HG03025 (cell line): ENCODE measurements around the gene ABHD12.
"Not testable (repeated sequence)": the region's sequence is repeated elsewhere in the genome, so short reads cannot be mapped to it uniquely, and the experiment has no call there.

ENCODE experiments used
- ATAC-seq: cut with Tn5 transposase; IDR thresholded peaks from one replicate; pipeline ENCODE4 v1.9.1; 2021; ENCODE audit warnings: mild to moderate bottlenecking, moderate library complexity; ENCODE audit not compliant: unreplicated experiment, low FRiP score

Gene ABHD12

DNA sequence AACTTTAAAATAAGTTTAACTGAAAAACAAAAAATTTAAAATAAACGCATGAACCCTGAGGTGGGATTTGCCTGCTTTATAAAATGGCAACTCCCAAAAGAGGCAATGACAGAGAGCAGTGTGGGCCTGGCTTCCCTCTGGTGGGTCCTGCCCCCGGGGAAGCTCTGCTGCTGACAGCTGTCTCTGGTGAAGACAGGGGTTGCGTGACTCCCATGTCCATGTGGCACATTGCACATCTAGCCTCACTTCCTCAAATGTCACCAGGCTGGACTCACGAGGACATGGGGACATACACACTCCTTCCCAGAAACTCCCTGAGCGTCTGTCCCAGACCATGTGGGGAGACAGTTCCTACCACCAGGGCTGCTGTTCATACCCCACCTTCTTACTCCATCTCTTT is 66.2 kb downstream of the ABHD12 start:
- ATAC-seq: no peak

DNA sequence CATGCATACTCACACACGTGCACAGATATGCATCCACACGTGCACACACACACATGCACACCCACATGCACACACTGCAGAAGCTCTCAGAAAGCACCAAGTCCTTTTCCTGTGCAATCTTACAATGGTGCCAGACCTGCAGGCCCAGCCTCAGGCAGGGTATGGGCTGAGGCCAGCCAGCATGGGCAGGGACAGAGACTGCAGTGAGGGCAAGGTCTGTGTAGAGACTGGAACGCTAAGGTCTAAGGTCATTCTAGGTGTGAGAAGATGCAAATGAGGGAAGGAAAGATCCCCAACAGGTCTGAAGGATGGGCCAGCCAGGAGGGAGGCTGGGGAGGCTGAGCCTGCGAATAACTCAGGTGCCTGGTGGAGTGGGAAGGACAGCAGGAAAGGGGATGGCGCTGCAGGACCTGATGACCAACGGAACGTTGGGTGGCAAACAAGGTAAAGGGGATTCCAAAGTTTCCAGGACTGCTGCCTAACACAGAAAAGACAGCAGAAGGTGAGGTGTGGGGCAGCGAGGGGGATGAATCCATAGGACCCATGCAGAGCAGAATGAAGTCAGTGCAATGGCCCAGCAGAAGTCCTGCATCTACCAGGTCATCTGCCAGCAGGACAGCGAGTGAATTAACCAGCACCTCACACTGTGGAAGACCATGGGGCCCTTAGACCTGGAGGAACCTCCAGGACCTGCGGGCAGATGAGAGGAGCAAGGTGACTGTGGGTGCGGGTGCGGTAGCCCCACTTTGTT is 67.0 kb downstream of the ABHD12 start:
- ATAC-seq: no peak

DNA sequence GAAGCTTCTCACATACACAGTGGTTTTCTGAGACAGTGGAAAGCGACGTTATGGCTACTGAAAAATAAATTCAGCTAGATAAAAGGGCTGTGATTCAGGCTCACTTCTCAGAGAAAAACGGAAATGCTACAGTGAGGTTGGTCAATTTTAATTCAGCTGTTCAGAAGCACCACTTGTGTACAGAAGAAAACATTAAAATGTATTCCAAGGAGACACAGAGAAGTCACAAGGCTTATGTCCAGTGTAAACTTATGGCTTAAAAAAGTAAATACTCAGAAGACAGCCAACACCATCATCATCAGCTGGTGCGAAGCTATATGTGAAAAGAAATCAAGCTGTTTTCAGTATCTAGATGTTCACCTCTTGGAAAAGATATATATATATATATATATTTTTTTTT is 68.6 kb downstream of the ABHD12 start:
- ATAC-seq: no peak

DNA sequence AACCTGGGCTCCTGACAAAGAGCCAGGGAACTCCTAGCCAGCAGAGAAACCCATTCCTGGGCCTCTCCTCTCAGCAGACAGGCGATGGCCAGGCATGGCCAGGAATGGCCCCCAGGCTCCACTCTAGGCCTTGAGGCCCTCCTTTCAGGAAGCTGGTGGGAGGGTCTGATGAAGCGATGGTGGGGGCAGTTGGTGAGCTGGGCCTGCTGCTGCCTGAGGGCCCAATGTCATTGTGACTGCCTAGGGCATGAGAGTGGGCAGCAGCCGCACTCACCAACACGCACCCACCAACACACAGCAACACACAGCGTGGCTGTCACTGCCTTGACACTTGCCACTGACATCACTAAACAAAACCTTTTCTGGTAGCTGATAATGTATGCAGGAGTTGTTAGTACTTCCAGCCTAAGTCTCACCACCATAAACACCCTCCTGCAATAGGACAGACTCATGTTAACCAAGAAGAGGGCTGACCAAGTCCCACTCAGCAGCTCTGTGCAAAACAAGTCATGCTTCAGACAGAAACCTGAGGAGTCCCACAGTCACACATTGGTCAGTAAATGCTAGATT is 69.3 kb downstream of the ABHD12 start:
- ATAC-seq: no peak

DNA sequence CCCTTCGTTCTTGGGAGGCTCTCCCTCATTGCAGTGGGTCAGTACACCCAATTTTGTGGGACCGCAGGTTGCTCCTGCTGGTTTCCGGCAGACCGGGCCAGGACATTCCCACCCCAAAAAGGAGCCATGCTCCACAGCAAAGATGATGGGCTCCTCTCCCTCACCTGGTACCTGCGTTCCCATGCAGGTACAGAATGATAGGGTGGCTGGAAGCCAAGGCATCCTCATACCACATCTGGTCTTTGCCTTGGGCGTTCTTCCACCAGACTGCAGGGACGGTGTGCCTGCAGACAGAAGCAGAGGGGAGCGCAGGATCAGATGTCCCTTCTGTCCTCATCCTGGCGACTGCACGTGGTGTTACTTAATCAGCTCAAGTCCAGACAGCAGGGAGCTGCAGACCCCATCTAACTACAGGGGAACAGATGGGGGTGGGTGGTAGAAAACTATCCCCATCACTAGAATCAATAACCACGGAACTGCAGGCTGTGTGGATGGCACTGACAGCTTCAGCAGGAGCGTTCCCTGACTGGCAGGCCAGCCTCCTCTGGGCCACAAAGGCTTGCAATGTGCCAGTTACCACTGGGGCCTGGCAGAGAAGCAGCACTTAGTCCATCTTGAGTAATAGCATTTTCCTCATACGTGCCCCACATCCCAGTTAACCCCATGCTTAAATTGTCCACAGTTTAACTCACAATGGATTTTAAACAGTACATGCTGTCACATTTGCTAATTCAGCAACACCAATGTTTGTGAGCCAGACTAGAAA is 70.4 kb downstream of the ABHD12 start:
- ATAC-seq: no peak

DNA sequence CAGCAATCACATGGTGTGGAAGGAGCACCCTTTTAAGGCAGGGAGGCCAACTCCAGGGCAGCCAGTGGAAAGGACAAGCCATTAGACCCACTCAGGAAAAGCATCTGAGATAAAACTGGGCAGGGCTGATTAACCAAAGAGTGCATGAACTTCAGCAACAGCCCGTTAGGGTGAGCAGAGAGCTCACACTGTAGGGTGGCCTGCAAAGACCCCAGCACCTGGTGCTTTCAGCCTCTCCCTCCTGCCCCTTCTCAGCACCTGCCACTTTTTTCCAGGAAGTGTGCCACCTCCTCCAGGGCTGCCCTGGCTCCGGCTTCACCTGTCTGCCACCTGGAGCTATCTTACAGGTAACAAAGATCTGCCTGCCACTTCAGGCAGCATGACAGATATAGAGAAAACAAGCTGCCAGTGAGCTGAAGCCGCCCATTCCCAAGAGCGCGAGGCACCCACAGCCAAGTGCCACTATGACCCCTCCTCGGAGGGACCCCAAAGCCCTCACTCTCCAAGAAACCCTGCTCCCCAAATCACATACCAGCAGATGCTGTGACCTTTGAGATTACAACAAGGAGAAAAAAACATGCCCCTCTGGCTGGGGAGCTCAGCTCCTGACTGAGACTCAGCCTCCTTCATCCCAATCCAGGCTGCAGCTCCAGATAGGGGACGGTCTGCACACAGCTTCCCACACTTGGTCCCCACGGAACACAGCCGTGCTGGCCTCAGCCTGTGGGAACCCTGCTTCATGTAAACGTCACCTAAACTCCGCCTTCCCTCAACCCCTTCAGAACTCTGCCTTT is 71.2 kb downstream of the ABHD12 start:
- ATAC-seq: peak; percentile 4

DNA sequence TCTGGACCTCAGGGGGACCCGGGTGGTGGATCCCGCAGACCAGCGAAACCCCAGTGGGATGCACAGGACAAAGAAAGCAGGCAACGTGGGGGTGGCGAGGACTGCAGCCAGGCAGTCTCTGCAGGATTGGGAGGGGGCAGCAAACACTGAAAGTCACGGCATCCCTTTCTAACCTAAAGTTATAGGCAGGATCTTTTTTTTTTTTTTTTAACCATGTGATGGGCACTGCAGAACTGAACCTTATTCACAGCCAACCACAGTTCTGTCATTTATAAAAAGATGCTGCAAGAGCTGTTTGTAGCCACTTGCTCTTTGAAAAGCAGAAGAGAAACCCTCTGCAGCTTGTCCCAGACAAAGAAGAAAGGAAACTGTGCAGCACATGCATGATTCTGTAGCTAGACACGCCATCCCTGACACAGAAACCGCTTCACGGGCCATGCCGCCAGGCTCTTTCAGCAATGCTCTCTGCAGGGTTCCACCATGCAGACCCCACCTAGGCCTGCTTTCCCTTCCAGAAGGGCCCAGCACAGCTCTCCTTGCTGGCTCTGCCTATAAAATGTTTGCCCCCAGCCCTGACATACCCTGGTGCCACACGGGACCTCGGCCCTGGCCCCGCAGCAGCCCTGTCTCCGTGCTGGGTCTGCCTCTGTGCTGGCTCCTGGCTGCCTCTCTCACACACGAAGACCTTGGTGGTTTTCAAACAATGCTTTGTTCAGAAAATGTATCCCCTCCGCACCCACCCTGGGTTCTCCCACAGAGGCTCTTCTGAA is 72.0 kb downstream of the ABHD12 start:
- ATAC-seq: peak; percentile 88

DNA sequence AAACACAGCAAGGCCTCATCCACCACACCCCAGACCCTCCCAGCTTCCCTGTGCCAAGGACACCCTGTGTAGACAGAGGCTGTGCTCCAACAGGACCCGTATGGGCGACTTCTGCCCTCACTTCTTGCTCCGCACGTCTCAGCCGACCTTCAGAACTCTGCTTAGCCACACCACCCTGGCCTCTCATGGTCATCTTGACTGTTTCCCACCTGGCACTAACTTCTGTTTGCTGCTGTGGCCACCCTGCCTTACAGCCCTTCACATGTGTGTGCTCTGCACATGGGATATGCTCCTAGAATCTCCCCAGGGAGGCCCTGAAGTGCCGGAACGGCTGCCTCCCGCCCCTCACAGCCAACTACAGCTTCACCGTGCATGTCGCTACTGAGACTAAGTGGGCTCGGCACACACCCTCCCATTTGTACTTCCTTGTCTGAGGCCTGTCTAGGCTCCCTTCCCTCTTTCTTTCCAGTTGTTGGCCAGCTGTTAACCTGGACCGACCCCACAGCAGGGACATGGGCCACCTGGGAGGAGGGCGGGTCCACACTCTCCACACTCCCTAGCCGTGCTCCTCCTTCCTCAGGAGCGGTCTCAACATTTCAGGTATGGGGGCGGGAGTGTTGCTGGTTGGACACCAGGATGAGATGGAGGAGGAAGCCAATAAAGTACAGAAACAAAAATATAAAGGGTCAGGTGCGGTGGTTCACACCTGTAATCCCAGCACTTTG is 73.1 kb downstream of the ABHD12 start:
- ATAC-seq: no peak

DNA sequence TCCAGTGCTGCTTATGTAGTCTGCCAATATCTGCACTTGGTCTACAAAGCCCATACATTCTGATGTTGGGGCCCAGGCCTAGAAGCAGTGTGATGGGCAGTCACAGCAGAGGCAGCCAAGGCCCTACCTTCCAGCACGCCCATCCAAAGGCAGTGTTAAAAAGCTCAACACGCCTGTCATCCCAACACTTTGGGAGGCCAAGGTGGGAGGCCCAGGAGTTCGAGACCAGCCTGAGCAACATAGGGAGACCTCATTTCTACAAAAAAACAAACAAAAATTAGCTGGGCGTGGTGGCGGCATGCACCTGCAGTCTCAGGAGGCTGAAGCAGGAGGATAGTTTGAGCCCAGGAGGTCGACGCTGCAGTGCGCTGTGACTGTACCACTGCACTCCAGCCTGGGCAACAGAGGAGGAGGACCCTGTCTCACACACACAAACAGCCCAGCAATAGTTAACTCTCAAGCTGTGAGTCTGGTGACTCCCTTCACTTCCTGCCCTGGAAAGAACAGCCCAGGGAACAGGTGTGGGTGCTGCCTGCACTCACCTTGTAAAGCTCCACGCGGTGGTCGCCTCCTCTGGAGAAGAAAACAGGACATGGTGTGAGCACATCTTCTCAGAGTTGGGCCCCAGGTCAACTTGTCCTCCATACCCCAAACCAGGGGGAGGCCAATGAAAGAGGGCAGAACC is 74.0 kb downstream of the ABHD12 start:
- ATAC-seq: no peak

DNA sequence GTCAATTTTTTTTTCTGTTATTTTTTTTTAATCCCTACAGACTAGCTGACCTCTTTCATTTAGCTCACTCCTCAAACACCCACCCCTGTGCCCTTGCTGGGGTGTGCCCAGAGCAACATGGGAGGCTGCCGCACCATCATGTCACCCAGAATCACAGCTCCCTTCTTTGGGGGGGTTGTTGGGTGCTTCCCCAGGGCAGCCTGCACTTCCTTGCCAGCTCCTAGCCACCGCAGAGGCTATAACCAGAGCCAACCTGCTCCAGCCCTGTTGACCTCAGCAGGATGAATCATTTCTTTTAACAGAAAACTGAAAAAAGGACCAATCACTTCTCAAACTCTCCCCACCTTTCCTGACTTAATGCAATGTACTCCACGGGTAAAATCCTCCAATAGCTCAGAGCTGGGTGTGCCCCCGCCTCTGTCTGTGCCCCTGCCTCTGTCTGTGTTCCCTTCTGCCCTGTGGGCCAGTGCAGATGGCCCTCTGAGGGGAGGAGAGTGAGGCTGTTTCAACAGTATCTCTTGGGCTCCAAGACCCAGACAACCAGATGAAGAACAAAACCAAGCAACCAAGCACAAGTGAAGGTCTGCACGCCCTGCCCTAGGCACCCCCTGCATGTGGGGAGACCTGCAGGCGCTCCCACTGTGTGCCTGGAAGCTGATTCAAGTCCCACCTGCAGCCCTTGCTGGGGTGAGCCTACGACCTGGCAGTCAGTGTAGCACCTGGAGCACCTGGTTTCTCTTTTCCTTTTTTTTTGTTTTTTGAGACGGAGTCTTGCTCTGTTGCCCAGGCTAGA is 75.0 kb downstream of the ABHD12 start:
- no peak for ATAC-seq

DNA sequence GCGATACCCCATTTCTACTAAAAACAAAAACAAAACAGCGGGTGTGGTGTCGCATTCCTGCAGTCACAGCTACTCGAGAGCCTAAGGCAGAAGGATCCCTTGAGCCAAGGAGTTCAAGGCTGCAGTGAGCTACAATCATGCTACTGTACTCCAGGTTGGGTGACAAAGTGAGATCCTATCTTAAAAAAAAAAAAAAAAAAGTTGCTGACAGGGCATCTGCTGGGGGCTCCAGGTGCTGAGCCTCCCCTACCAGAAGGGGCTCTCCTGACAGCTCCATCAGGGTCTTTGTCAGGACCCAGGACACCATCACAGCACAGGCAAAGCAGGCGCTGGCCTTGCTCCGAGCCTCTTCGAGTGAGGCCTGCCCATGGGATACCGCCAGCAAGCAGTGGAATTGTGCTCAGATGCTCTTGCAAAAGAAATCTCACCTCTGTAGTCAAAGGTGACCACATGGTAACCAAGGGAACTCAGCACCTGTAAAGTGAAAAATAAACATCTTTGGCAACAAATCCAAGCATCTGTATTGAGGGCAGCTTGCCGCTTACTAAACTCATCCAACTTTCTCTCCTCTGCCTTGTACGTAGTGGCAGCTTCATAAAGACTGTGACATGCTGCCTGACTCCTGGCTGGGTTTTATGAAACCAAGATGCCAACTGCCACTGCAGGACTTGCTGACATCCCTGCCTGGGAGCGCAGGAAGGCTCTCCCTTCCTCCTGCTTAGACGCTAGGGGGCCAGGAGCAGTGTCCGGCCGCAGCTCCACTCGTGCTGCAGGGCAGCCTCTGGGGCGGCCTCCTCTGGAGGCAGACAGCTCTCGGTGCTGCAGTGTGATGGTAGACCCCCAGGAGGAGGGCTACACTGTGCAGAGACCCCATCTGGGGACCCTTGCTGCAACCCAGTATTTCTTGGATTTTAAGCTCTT is 75.9 kb downstream of the ABHD12 start:
- ATAC-seq: no peak

DNA sequence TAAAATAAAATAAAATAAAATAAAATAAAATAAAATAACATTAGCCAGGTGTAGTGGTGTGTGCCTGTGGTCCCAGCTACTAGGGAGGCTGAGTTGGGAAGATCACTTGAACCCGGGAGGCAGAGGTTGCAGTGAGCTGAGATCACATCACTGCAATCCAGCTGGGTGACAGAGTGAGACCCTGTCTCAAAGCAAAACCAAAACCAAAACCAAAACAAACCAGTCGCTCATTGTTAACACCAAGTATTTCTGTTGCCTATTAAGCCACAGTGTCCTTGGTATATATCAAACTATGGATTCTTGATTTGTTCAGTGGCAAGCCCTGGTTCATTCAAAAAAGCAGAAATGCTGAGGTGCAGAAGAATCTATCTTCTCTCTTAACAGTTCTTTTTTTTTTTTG is 77.0 kb downstream of the ABHD12 start:
- no peak for ATAC-seq

DNA sequence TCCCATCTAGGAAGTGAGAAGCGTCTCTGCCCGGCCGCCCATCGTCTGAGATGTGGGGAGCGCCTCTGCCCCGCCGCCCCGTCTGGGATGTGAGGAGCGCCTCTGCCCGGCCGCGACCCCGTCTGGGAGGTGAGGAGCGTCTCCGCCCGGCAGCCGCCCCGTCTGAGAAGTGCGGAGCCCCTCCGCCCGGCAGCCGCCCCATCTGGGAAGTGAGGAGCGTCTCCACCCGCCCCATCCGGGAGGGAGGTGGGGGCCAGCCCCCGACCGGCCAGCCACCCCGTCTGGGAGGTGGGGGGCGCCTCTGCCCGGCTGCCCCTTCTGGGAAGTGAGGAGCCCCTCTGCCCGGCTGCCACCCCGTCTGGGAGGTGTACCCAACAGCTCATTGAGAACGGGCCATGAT is 77.9 kb downstream of the ABHD12 start:
- not testable (repeated sequence) for ATAC-seq

DNA sequence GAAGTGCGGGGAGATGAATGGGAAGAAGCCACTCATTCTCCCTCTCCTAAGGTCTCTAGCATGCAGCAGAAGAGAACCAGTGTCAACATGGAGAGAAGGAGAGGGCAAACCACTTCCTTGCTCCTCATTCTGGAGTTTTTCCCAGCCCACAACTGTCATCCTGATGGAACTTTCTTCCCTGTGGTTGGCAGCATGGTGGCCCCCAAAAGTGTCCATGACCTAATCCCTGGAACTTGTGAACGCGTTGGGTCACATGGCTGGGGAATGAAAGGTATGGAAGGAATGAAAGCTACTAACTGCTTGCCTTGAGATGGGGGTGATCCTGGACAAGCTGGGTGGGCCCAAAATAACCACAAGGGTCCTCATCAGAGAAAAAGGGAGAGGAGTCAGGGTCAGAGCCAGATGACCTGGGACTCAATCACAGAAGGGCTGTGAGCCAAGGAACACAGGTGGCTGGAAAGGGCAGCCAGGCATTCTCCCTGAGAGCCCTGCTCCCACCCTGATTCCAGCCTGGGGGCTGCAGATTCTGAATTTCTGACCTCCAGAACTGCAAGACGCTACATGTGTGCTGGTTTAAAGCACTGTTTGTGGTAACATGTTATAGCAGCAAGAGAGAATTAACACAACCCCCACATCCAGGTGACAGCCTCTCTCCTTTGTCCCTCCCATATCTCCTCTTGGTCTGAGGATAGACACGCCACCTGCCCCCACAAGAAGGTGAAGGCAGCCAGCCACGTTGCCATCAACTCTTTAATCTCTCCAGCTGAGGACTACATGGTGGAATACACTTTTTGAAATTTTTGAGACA is 79.5 kb downstream of the ABHD12 start:
- ATAC-seq: no peak

DNA sequence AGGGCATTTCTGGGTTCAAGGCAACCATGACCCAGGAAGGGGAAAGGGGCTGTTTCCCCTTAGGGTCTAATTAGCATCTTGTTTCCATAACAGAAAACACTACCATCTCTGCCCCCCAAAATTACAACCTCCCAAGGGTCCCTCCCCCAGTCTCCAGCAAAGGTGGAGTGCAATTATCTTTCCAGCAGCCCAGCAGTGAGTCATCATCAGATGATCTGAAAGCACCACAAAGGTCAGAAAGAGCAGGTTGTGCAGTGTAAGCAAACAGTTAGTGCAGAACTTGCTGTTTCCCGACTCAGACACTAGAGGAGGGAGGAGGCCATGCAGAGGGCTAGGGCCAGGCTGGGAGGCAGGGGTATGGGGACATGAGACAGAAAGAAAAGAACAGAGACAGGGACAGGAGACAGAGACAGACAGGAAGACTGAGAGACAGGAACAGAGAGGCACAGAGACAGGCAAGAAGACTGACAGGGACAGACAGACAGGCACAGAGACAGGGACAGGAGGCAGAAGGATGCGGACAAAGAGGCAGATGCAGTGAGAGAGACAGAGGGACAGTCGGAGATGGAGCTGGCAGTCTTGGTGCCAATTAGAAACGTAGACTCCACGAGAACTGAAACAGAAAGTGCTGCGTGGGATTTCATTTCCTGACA is 80.2 kb downstream of the ABHD12 start:
- peak; percentile 75 for ATAC-seq
